Uterus (tissue), 4 donors: ENCODE measurements around the gene DCTN5. TPM values are rescaled to one million over a fixed set of nuclear protein-coding genes. Genes with fewer than 3 reads are reported as not detected.
"Not testable (repeated sequence)": the region's sequence is repeated elsewhere in the genome, so short reads cannot be mapped to it uniquely, and the experiment has no call there.

Source experiments
- DNase-seq, 2 donors: peaks; one replicate each; pipeline ENCODE4 v3.0.0-alpha.2; 2019 to 2020
- H3K27ac ChIP-seq, 2 donors: fragments of 200-600 bp; sonication (generic); 1 replicate in 1 of 2; 2 replicates in 1 of 2; pipeline ENCODE4 v1.5.1; 2016 to 2018
- H3K27me3 ChIP-seq, 2 donors: fragments of 200-600 bp; sonication (generic); one replicate each; pipeline ENCODE4 v1.5.1; 2018 to 2019; ENCODE audit warnings: control low read depth in 1 of 2
- H3K36me3 ChIP-seq, 2 donors: fragments of 200-600 bp; sonication (generic); one replicate each; pipeline ENCODE4 v1.5.1; 2019; ENCODE audit warnings: control low read depth in 1 of 2
- H3K4me1 ChIP-seq, 2 donors: fragments of 200-600 bp; sonication (generic); one replicate each; pipeline ENCODE4 v1.5.1; 2018 to 2019; ENCODE audit warnings: control low read depth in 1 of 2
- H3K4me3 ChIP-seq, 2 donors: fragments of 200-600 bp; sonication (generic); 1 replicate in 1 of 2; 2 replicates in 1 of 2; pipeline ENCODE4 v1.5.1; 2018 to 2019; ENCODE audit warnings: mild to moderate bottlenecking in 1 of 2
- H3K9me3 ChIP-seq, 2 donors: fragments of 200-600 bp; sonication (generic); one replicate each; pipeline ENCODE4 v1.5.1; 2019; ENCODE audit warnings: control low read depth in 1 of 2
- CTCF ChIP-seq, 4 experiments: fragments of 200-600 bp in 2 of 4; fragments of 450-650 bp in 2 of 4; sonication (generic) in 2 of 4; IDR thresholded peaks; one replicate each; pipeline ENCODE4 v1.5.1; 2016 to 2019; ENCODE audit warnings: antibody characterized with exemption in 4 of 4, mild to moderate bottlenecking in 2 of 4, moderate library complexity in 1 of 4
- POLR2A ChIP-seq, 2 donors: fragments of 450-650 bp; IDR thresholded peaks; one replicate each; pipeline ENCODE4 v1.6.1; 2016; ENCODE audit warnings: antibody characterized with exemption in 2 of 2, mild to moderate bottlenecking in 1 of 2, moderate library complexity in 1 of 2
- intact Hi-C: fragments of 100-400 bp; cut with DNase I; formaldehyde crosslinking; loops from one replicate; pipeline ENCODE4 v1.15.1; 2023; ENCODE audit warnings: low total_unique reads
- total RNA-seq, 4 donors: library from RNA; depleted of rRNA in 3 of 4; stranded (reverse); fragments of >200 nt in 3 of 4; gene quantifications; one replicate each; pipeline versions ENCODE4 v1.1.0 to v1.2.4, GENCODE V29; 2014 to 2023
- donor health status: DM: yes; HTN: yes; CAD: no.

The DCTN5 gene
- total RNA-seq, 4 donors from 2014 or later: 5.6 to 67.2 (median 27.9) TPM

GRCh38 chr16:23611936-23612335 lies 29.3 kb upstream of the DCTN5 start:
- Histone ChIP-seq H3K27me3 (no peaks in the 10 kb centered on the region), H3K36me3 (no peaks in the 10 kb centered on the region), H3K9me3 (no peaks in the 10 kb centered on the region), H3K27ac (no peak overlapping the region), H3K4me3 (no peak overlapping the region), H3K4me1 (no peaks in the 10 kb centered on the region)
- no peak for DNase-seq
- no peak for TF ChIP-seq CTCF (IDR thresholded peaks at IDR 0.05)
- no peak for TF ChIP-seq POLR2A (IDR thresholded peaks at IDR 0.05)
- intact Hi-C loops: no loop called here

GRCh38 chr16:23615805-23616204 lies 25.5 kb upstream of the DCTN5 start:
- TF ChIP-seq CTCF (IDR thresholded peaks at IDR 0.05) (no peak), POLR2A (IDR thresholded peaks at IDR 0.05) (no peak)
- intact Hi-C loops: no loop called here
- Histone ChIP-seq H3K27ac (no peak overlapping the region), H3K36me3 (no peaks in the 10 kb centered on the region), H3K9me3 (no peaks in the 10 kb centered on the region), H3K4me3 (no peak overlapping the region), H3K4me1 (no peaks in the 10 kb centered on the region), H3K27me3 (no peaks in the 10 kb centered on the region)
- DNase-seq: no peak

- intact Hi-C loops: no loop called here
- Histone ChIP-seq H3K27me3 (no peaks in the 10 kb centered on the region), H3K27ac (no peak overlapping the region), H3K36me3 (no peaks in the 10 kb centered on the region), H3K9me3 (no peaks in the 10 kb centered on the region), H3K4me1 (no peaks in the 10 kb centered on the region), H3K4me3 (no peak overlapping the region)
- no peak for TF ChIP-seq POLR2A (IDR thresholded peaks at IDR 0.05)
- TF ChIP-seq CTCF (IDR thresholded peaks at IDR 0.05): no peak
- DNase-seq: no peak
These were observed 17.2 kb upstream of the DCTN5 start for GRCh38 chr16:23624092-23624491.

GRCh38 chr16:23629516-23629915 lies 11.8 kb upstream of the DCTN5 start:
- intact Hi-C loops: no loop called here
- Histone ChIP-seq H3K4me1 (no peaks in the 10 kb centered on the region), H3K36me3 (no peaks in the 10 kb centered on the region), H3K27ac (no peak overlapping the region), H3K4me3 (no peak overlapping the region), H3K27me3 (no peaks in the 10 kb centered on the region), H3K9me3 (no peaks in the 10 kb centered on the region)
- TF ChIP-seq CTCF (IDR thresholded peaks at IDR 0.05) (no peak), POLR2A (IDR thresholded peaks at IDR 0.05) (no peak)
- no peak for DNase-seq

GRCh38 chr16:23631874-23632273 lies 9.4 kb upstream of the DCTN5 start:
- H3K4me1 ChIP-seq, H3K4me3 ChIP-seq, H3K27ac ChIP-seq, H3K9me3 ChIP-seq, DNase-seq, intact Hi-C loops, H3K36me3 ChIP-seq, H3K27me3 ChIP-seq: not testable (repeated sequence)

GRCh38 chr16:23634461-23635036 lies 6.7 kb upstream of the DCTN5 start:
- intact Hi-C loops: no loop called here
- no peak for DNase-seq
- Histone ChIP-seq H3K4me1 (peaks cover 0 to under 1% of the 10 kb centered on the region in 2 donors), H3K4me3 (no peak overlapping the region), H3K9me3 (no peaks in the 10 kb centered on the region), H3K36me3 (no peaks in the 10 kb centered on the region), H3K27me3 (no peaks in the 10 kb centered on the region), H3K27ac (no peak overlapping the region)
- TF ChIP-seq POLR2A (IDR thresholded peaks at IDR 0.05) (no peak), CTCF (IDR thresholded peaks at IDR 0.05) (no peak)
